GM23338 (cell line): ENCODE results near the gene CATSPERE.

Experiments used
- EZH2 ChIP-seq: fragments of 200-600 bp; sonication (generic); IDR thresholded peaks from one replicate; pipeline ENCODE4 v1.8.0; 2017; ENCODE audit warnings: antibody characterized with exemption, mild to moderate bottlenecking, low read depth; ENCODE audit not compliant: unreplicated experiment
- POLR2AphosphoS5 ChIP-seq: IDR thresholded peaks from 2 replicates; pipeline ENCODE4 v1.6.1; 2016; ENCODE audit warnings: antibody characterized with exemption, low read depth
- ZNF331 ChIP-seq: fragments of 250-450 bp; sonication (Bioruptor Pico); IDR thresholded peaks from 2 replicates; pipeline ENCODE4 v1.5.0; 2020; ENCODE audit warnings: low read depth, mild to moderate bottlenecking, moderate library complexity
- TF ChIP-seq, protein P1 (sequence below), 2 experiments: fragments of 200-600 bp in 1 of 2; sonication (generic) in 1 of 2; conservative IDR thresholded peaks; 2 replicates each; pipeline versions ENCODE4 v1.5.1 to v1.6.1; 2016 to 2017; ENCODE audit warnings: antibody characterized with exemption in 2 of 2, low read depth in 2 of 2, mild to moderate bottlenecking in 2 of 2, moderate library complexity in 1 of 2

DNA sequence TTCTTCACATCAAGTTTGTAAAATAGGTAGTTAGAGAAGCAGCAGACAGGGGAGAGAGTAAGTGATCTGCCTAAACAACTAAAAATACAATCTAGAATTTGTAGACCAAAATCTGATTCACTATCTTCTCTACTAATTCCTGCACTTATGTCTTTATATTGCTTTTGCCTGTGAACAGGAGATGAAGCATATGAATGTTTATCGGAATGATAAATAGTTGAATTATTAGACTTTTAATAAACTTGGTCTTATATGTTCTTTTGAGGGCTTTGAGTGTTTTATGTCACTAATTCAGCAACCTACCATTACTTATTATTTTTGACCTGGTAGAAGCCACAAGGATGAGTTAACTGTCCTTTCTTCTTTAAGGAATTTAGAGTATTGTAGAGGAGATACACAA lies 194.1 kb downstream of the CATSPERE start:
- TF ChIP-seq, protein P1, sequence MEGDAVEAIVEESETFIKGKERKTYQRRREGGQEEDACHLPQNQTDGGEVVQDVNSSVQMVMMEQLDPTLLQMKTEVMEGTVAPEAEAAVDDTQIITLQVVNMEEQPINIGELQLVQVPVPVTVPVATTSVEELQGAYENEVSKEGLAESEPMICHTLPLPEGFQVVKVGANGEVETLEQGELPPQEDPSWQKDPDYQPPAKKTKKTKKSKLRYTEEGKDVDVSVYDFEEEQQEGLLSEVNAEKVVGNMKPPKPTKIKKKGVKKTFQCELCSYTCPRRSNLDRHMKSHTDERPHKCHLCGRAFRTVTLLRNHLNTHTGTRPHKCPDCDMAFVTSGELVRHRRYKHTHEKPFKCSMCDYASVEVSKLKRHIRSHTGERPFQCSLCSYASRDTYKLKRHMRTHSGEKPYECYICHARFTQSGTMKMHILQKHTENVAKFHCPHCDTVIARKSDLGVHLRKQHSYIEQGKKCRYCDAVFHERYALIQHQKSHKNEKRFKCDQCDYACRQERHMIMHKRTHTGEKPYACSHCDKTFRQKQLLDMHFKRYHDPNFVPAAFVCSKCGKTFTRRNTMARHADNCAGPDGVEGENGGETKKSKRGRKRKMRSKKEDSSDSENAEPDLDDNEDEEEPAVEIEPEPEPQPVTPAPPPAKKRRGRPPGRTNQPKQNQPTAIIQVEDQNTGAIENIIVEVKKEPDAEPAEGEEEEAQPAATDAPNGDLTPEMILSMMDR (conservative IDR thresholded peaks at IDR 0.05; ENCODE audit: low read depth in 2 of 2): no peak
- TF ChIP-seq EZH2 (no peak), POLR2AphosphoS5 (no peak), ZNF331 (CRISPR knock-in tag) (no peak)
